Activated CD4-positive, alpha-beta T cell treated with anti-CD3 and anti-CD28 coated beads, Interleukin-2, amount 50 U/mL, for 24 hours (primary cell): ENCODE results near the gene TXNRD1.
"Not testable (repeated sequence)": the region's sequence is repeated elsewhere in the genome, so short reads cannot be mapped to it uniquely, and the experiment has no call there.

Experiments
- DNase-seq, 2 donors: peaks; one replicate each; pipeline ENCODE4 v3.0.0-alpha.2; 2020; ENCODE audit warnings: low read depth in 1 of 2, low spot score in 1 of 2

Gene TXNRD1

GRCh38 chr12:104360983-104361707 is 145.6 kb downstream of the TXNRD1 start:
- DNase-seq = no peak

GRCh38 chr12:104365921-104366410 is 150.4 kb downstream of the TXNRD1 start:
- DNase-seq = no peak

- no peak for DNase-seq
Measured at GRCh38 chr12:104369708-104370107, 154.1 kb downstream of the TXNRD1 start.

GRCh38 chr12:104371043-104371870 is 155.7 kb downstream of the TXNRD1 start:
- DNase-seq = no peak

- DNase-seq = no peak
Measured at GRCh38 chr12:104372061-104372720, 156.6 kb downstream of the TXNRD1 start.

- no peak for DNase-seq
Measured at GRCh38 chr12:104372721-104373335, 157.2 kb downstream of the TXNRD1 start.

- no peak for DNase-seq
Measured at GRCh38 chr12:104374071-104374470, 158.5 kb downstream of the TXNRD1 start.

GRCh38 chr12:104374806-104375205 is 159.2 kb downstream of the TXNRD1 start:
- no peak for DNase-seq

- no peak for DNase-seq
Measured at GRCh38 chr12:104375775-104376174, 160.2 kb downstream of the TXNRD1 start.

GRCh38 chr12:104376650-104377513 is 161.3 kb downstream of the TXNRD1 start:
- DNase-seq = no peak

GRCh38 chr12:104377514-104377812 is 161.9 kb downstream of the TXNRD1 start:
- DNase-seq = no peak

- DNase-seq = no peak
Measured at GRCh38 chr12:104378427-104378826, 162.8 kb downstream of the TXNRD1 start.

GRCh38 chr12:104381341-104381730 is 165.8 kb downstream of the TXNRD1 start:
- DNase-seq = no peak

- peak; percentile 74 to 77 for DNase-seq
Measured at GRCh38 chr12:104381731-104382480, 166.3 kb downstream of the TXNRD1 start.

- no peak for DNase-seq
Measured at GRCh38 chr12:104384141-104384880, 168.7 kb downstream of the TXNRD1 start.

GRCh38 chr12:104385510-104385909 is 169.9 kb downstream of the TXNRD1 start:
- DNase-seq = no peak

GRCh38 chr12:104386461-104386860 is 170.9 kb downstream of the TXNRD1 start:
- no peak for DNase-seq

- no peak for DNase-seq
Measured at GRCh38 chr12:104387190-104387589, 171.6 kb downstream of the TXNRD1 start.

- DNase-seq = not testable (repeated sequence)
Measured at GRCh38 chr12:104394086-104394485, 178.5 kb downstream of the TXNRD1 start.
